ENCODE results near the gene BUD31. TPM values are rescaled to one million over a fixed set of nuclear protein-coding genes. Genes with fewer than 3 reads are reported as not detected.

Gene BUD31
- total and polyA plus RNA-seq, 9 of the 15 experiments (the other 6 are each of a cell fraction or from before 2014, with no cell fraction given), result 105 to 342 (median 247) TPM

DNA sequence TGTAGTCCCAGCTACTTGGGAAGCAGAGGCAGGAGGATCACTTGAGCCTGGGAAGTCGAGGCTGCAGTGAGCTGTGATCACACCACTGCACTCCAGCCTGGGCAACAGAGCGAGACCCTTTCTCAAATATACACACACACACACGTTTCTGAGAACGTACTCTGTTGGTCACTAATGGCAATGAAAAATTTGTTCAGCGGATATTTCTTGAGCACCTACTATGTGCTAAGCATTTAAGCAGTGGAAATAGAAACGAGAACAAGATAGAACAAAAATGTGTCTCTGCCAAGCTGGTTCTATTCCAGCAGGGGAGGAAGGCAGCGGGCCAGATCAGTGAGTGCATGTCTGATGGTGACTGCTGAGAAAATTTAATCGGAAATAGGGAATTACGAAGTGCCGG lies 25.6 kb upstream of the BUD31 start (continued):
- TF ChIP-seq, protein P1, sequence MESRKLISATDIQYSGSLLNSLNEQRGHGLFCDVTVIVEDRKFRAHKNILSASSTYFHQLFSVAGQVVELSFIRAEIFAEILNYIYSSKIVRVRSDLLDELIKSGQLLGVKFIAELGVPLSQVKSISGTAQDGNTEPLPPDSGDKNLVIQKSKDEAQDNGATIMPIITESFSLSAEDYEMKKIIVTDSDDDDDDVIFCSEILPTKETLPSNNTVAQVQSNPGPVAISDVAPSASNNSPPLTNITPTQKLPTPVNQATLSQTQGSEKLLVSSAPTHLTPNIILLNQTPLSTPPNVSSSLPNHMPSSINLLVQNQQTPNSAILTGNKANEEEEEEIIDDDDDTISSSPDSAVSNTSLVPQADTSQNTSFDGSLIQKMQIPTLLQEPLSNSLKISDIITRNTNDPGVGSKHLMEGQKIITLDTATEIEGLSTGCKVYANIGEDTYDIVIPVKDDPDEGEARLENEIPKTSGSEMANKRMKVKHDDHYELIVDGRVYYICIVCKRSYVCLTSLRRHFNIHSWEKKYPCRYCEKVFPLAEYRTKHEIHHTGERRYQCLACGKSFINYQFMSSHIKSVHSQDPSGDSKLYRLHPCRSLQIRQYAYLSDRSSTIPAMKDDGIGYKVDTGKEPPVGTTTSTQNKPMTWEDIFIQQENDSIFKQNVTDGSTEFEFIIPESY (CRISPR knock-in tag; IDR thresholded peaks at IDR 0.05), result peak; percentile 70; the same call in 1 of the 2 replicates
- TF ChIP-seq HIVEP1 (CRISPR knock-in tag; IDR thresholded peaks at IDR 0.05) (no peak), ZNF507 (tag; conservative IDR thresholded peaks at IDR 0.05) (no peak), POLR2A (conservative IDR thresholded peaks at IDR 0.05) (0 out of 2 replicates have a peak, but pooled peaks have one; percentile 17), ERF (CRISPR knock-in tag; IDR thresholded peaks at IDR 0.05) (no peak), CBX2 (IDR thresholded peaks at IDR 0.05; ENCODE audit: insufficient read depth, low read length, poor library complexity, severe bottlenecking) (no peak)

DNA sequence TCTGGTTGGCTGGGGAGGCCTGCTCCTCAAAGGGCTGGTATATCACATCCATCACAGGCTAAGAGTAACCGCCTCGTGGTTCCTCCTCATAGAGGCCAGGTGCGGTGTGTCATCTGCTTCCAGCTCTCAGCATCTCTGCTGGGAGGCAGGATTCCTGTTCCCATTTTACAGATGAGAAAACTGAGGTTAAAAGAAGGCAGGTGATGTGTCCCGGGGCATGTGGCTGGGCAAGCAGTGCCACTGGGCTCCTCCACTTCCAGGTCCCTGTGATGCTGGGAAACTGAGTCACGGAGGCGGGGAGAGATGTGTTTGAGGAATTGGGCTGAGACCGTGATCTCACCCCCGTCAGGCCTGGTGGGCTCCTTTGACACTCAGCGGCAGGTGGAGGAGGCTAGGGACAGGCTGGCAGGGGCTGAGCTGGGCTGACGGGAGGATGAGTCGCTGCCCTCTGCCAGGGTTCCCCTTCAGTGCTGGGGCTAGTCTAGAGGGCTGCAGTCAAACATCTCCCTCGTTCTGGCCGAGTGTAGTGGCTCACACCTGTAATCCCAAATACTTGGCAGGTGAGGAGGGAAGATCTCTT lies 24.9 kb upstream of the BUD31 start:
- intact Hi-C loops (cut with micrococcal nuclease), result no loop called here
- TF ChIP-seq KDM1A (IDR thresholded peaks at IDR 0.05) (peak in 1 of 2 experiments; percentile 69; a peak in 2 of 4 replicates), ZNF354B (CRISPR knock-in tag; IDR thresholded peaks at IDR 0.05) (no peak), CBX1 (IDR thresholded peaks at IDR 0.05; ENCODE audit: low read depth) (peak; percentile 45; the same call in 1 of the 2 replicates), SMARCA5 (IDR thresholded peaks at IDR 0.05) (peak; percentile 64), ZNF217 (CRISPR knock-in tag; IDR thresholded peaks at IDR 0.05) (no peak), POLR2G (IDR thresholded peaks at IDR 0.05; ENCODE audit: low read depth, low read length) (peak; percentile 56), CHD4 (IDR thresholded peaks at IDR 0.05; ENCODE audit: insufficient read depth, insufficient replicate concordance, low read depth, low read length, poor library complexity, severe bottlenecking) (peak; percentile 70), SUPT5H (IDR thresholded peaks at IDR 0.05) (0 out of 2 replicates have a peak, but pooled peaks have one; percentile 14), CCNT2 (IDR thresholded peaks at IDR 0.05; ENCODE audit: borderline replicate concordance, extremely low read depth, insufficient read length, low read depth, low read length) (no peak), RBFOX2 (IDR thresholded peaks at IDR 0.05; ENCODE audit: low read depth, low read length) (0 out of 2 replicates have a peak, but pooled peaks have one; percentile 2), SAFB2 (IDR thresholded peaks at IDR 0.05; ENCODE audit: borderline replicate concordance, low read depth, low read length, severe bottlenecking) (no peak)
- TF ChIP-seq, protein P2, sequence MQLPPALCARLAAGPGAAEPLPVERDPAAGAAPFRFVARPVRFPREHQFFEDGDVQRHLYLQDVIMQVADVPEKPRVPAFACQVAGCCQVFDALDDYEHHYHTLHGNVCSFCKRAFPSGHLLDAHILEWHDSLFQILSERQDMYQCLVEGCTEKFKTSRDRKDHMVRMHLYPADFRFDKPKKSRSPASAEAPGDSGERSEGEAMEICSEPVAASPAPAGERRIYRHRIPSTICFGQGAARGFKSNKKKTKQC (CRISPR knock-in tag; IDR thresholded peaks at IDR 0.05), result no peak
- TF ChIP-seq, protein P3, sequence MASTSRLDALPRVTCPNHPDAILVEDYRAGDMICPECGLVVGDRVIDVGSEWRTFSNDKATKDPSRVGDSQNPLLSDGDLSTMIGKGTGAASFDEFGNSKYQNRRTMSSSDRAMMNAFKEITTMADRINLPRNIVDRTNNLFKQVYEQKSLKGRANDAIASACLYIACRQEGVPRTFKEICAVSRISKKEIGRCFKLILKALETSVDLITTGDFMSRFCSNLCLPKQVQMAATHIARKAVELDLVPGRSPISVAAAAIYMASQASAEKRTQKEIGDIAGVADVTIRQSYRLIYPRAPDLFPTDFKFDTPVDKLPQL (IDR thresholded peaks at IDR 0.05; ENCODE audit: extremely low read depth, insufficient read length), result no peak

More for the DNA sequence above, 24.9 kb upstream of the BUD31 start:
- WGBS (ENCODE audit: insufficient coverage, low coverage, missing lambda C conversion rate), result 90% methylated on average over 13 of the region's 13 CpGs
- in situ Hi-C loops (cut with MboI), result no loop called here
- H4K20me1 ChIP-seq (replicated peaks; ENCODE audit: control insufficient read depth, insufficient read depth, low read length), result peaks cover 31% of the 10 kb centered on the region
- H3K36me3 ChIP-seq (ENCODE audit: control insufficient read depth, insufficient read depth, low read length), result peaks cover 73% of the 10 kb centered on the region; the same call in 2 of the 3 replicates
- peaks cover 23 to 47% of the 10 kb centered on the region in 2 experiments for H3K4me1 ChIP-seq (replicated peaks in 1 of 2; ENCODE audit: control insufficient read depth in 2 of 2, insufficient read depth in 2 of 2, low read length in 2 of 2)
- H3K4me2 ChIP-seq (ENCODE audit: insufficient read depth, low read length), result no peak overlapping the region
- peaks cover 6% of the 10 kb centered on the region for H3K9me1 ChIP-seq (ENCODE audit: control insufficient read depth, insufficient read depth, low read length)
- no TSS peak for BruUV-seq (replicated peaks)
- ChIA-PET CTCF (ENCODE audit: low intra/inter-chr PET ratio) (no interaction called here), POLR2A (no interaction called here)
- H3K4me3 ChIP-seq, result no peak overlapping the region
- ATAC-seq, result no peak
- no peak for DNase-seq (ENCODE audit: extremely low read depth in 1 of 4, low spot score in 3 of 4)
- peak overlapping the region in 1 of 2 experiments; percentile 46; a peak in 1 of 4 replicates for H3K9ac ChIP-seq (ENCODE audit: insufficient read depth in 1 of 2, low read depth in 2 of 2, low read length in 2 of 2)
- H3K9me3 ChIP-seq (replicated peaks; ENCODE audit: control insufficient read depth, insufficient read depth, low read depth, low read length), result no peaks in the 10 kb centered on the region
- H3K27me3 ChIP-seq (ENCODE audit: control insufficient read depth in 2 of 2, insufficient read depth in 2 of 2, low read length in 2 of 2), result no peaks in the 10 kb centered on the region
- H2AFZ ChIP-seq (ENCODE audit: low read depth, low read length), result no peak overlapping the region
- H3K79me2 ChIP-seq (ENCODE audit: control insufficient read depth, insufficient read depth, low read length), result peaks cover 57% of the 10 kb centered on the region
- H3K27ac ChIP-seq (ENCODE audit: extremely low read depth, low read depth, low read length), result no peak overlapping the region
- no peak for FAIRE-seq
